IPS-18c (cell line): Measurements from ENCODE around the gene DLG2.

Experiments
- H3K4me3 ChIP-seq: 2 replicates; pipeline ENCODE4 v1.7.0; 2013; ENCODE audit warnings: low read depth, mild to moderate bottlenecking, low read length, moderate library complexity; ENCODE audit not compliant: insufficient read depth
- H3K9me3 ChIP-seq: one replicate; pipeline ENCODE4 v1.6.1; 2013; ENCODE audit warnings: mild to moderate bottlenecking, low read length, moderate library complexity; ENCODE audit not compliant: control insufficient read depth, insufficient read depth

DLG2 gene

GRCh38 chr11:83641511-83641910 lies 1985.6 kb downstream of the DLG2 start:
- no peaks in the 10 kb centered on the region for H3K9me3 ChIP-seq
- H3K4me3 ChIP-seq = no peak overlapping the region

- Histone ChIP-seq H3K9me3 (no peaks in the 10 kb centered on the region), H3K4me3 (no peak overlapping the region)
These were observed 1987.0 kb downstream of the DLG2 start for GRCh38 chr11:83639995-83640758.

GRCh38 chr11:83635166-83635565 lies 1992.0 kb downstream of the DLG2 start:
- no peak overlapping the region for H3K4me3 ChIP-seq
- H3K9me3 ChIP-seq = no peaks in the 10 kb centered on the region

GRCh38 chr11:83630211-83630610 lies 1996.9 kb downstream of the DLG2 start:
- Histone ChIP-seq H3K9me3 (no peaks in the 10 kb centered on the region), H3K4me3 (no peak overlapping the region)

GRCh38 chr11:83629775-83630174 lies 1997.4 kb downstream of the DLG2 start:
- no peaks in the 10 kb centered on the region for H3K9me3 ChIP-seq
- H3K4me3 ChIP-seq = no peak overlapping the region

GRCh38 chr11:83628622-83629355 lies 1998.4 kb downstream of the DLG2 start:
- H3K4me3 ChIP-seq = no peak overlapping the region
- no peaks in the 10 kb centered on the region for H3K9me3 ChIP-seq

GRCh38 chr11:83625336-83625735 lies 2001.8 kb downstream of the DLG2 start:
- no peaks in the 10 kb centered on the region for H3K9me3 ChIP-seq
- H3K4me3 ChIP-seq = no peak overlapping the region

- Histone ChIP-seq H3K4me3 (no peak overlapping the region), H3K9me3 (no peaks in the 10 kb centered on the region)
These were observed 2009.5 kb downstream of the DLG2 start for GRCh38 chr11:83617671-83618070.

GRCh38 chr11:83613767-83614121 lies 2013.4 kb downstream of the DLG2 start:
- H3K9me3 ChIP-seq = no peaks in the 10 kb centered on the region

GRCh38 chr11:83612891-83613766 lies 2014.0 kb downstream of the DLG2 start:
- Histone ChIP-seq H3K4me3 (no peak overlapping the region), H3K9me3 (no peaks in the 10 kb centered on the region)

More at GRCh38 chr11:83613767-83614121, 2013.4 kb downstream of the DLG2 start:
- H3K4me3 ChIP-seq = no peak overlapping the region

- Histone ChIP-seq H3K9me3 (no peaks in the 10 kb centered on the region), H3K4me3 (no peak overlapping the region)
These were observed 2015.5 kb downstream of the DLG2 start for GRCh38 chr11:83611600-83611999.

GRCh38 chr11:83611031-83611430 lies 2016.1 kb downstream of the DLG2 start:
- H3K4me3 ChIP-seq = no peak overlapping the region
- H3K9me3 ChIP-seq = no peaks in the 10 kb centered on the region

- H3K4me3 ChIP-seq = no peak overlapping the region
- no peaks in the 10 kb centered on the region for H3K9me3 ChIP-seq
These were observed 2018.0 kb downstream of the DLG2 start for GRCh38 chr11:83609191-83609590.

GRCh38 chr11:83608571-83608970 lies 2018.6 kb downstream of the DLG2 start:
- Histone ChIP-seq H3K4me3 (no peak overlapping the region), H3K9me3 (no peaks in the 10 kb centered on the region)

- Histone ChIP-seq H3K9me3 (no peaks in the 10 kb centered on the region), H3K4me3 (no peak overlapping the region)
These were observed 2025.1 kb downstream of the DLG2 start for GRCh38 chr11:83601914-83602527.

- H3K9me3 ChIP-seq = no peaks in the 10 kb centered on the region
- H3K4me3 ChIP-seq = no peak overlapping the region
These were observed 2025.8 kb downstream of the DLG2 start for GRCh38 chr11:83601201-83601913.

GRCh38 chr11:83600661-83601060 lies 2026.5 kb downstream of the DLG2 start:
- Histone ChIP-seq H3K9me3 (no peaks in the 10 kb centered on the region), H3K4me3 (no peak overlapping the region)
